ENCODE data around the gene HTRA1. TPM values are rescaled to one million over a fixed set of nuclear protein-coding genes. Genes with fewer than 3 reads are reported as not detected.

The HTRA1 gene
- total and polyA plus RNA-seq, 12 donors, result 23.4 to 108 (median 70.2) TPM

GRCh38 chr10:122551450-122551849 lies 90.1 kb downstream of the HTRA1 start:
- intact Hi-C loops (cut with DNase I), result loop anchor here in 1 of 10 donors (5.0 kb wide), 1 partner anchor 109 kb away; no protein-coding TSS in a partner anchor
- ATAC-seq (peak; percentile 34 to 86 (median 68)), DNase-seq (peak; percentile 16 to 44)
- H3K27ac ChIP-seq, result no peak overlapping the region
- H3K36me3 ChIP-seq, result no peaks in the 10 kb centered on the region
- H3K9me3 ChIP-seq, result no peaks in the 10 kb centered on the region
- peaks cover 0 to 6% (median 0%) of the 10 kb centered on the region in 7 donors for H3K27me3 ChIP-seq
- no peak overlapping the region for H3K4me3 ChIP-seq
- peaks cover 0 to 6% (median 0%) of the 10 kb centered on the region in 9 donors for H3K4me1 ChIP-seq
- WGBS, 2 donors, result 39 to 45% methylated on average over 9 of the region's 9 CpGs
- TF ChIP-seq CTCF (IDR thresholded peaks at IDR 0.05), result peak in 7 of 9 donors; percentile 19 to 53 (median 33)

GRCh38 chr10:122553341-122553740 lies 92.0 kb downstream of the HTRA1 start:
- H3K27ac ChIP-seq, result no peak overlapping the region
- H3K9me3 ChIP-seq, result no peaks in the 10 kb centered on the region
- peaks cover 0 to 6% (median 0%) of the 10 kb centered on the region in 9 donors for H3K4me1 ChIP-seq
- no peak overlapping the region for H3K4me3 ChIP-seq
- TF ChIP-seq CTCF (IDR thresholded peaks at IDR 0.05), result no peak
- intact Hi-C loops (cut with DNase I), result loop anchor here in 1 of 10 donors (5.0 kb wide), 1 partner anchor 111 kb away; no protein-coding TSS in a partner anchor
- WGBS, 2 donors, result 90 to 92% methylated on average over 6 of the region's 6 CpGs
- DNase-seq, result no peak
- peaks cover 0 to 23% (median 0%) of the 10 kb centered on the region in 7 donors for H3K27me3 ChIP-seq
- ATAC-seq, result no peak
- no peaks in the 10 kb centered on the region for H3K36me3 ChIP-seq

- ATAC-seq, result no peak
- no peak for TF ChIP-seq CTCF (IDR thresholded peaks at IDR 0.05)
These were observed 93.0 kb downstream of the HTRA1 start for GRCh38 chr10:122554131-122555036.

GRCh38 chr10:122555442-122555841 lies 94.1 kb downstream of the HTRA1 start:
- TF ChIP-seq CTCF (IDR thresholded peaks at IDR 0.05), result no peak
- Histone ChIP-seq H3K4me3 (no peak overlapping the region), H3K27me3 (peaks cover 0 to 36% (median 3%) of the 10 kb centered on the region in 7 donors), H3K36me3 (no peaks in the 10 kb centered on the region), H3K4me1 (peaks cover 0 to 6% (median 0%) of the 10 kb centered on the region in 9 donors), H3K27ac (no peak overlapping the region), H3K9me3 (no peaks in the 10 kb centered on the region)
- no peak for ATAC-seq
- DNase-seq, result no peak
- intact Hi-C loops (cut with DNase I), result no loop called here
- 93 to 94% methylated on average over 3 of the region's 3 CpGs for WGBS, 2 donors

More at GRCh38 chr10:122554131-122555036, 93.0 kb downstream of the HTRA1 start:
- H3K4me1 ChIP-seq, result peaks cover 0 to 6% (median 0%) of the 10 kb centered on the region in 9 donors
- DNase-seq, result no peak
- no peak overlapping the region for H3K4me3 ChIP-seq
- no peaks in the 10 kb centered on the region for H3K36me3 ChIP-seq
- 92% methylated on average over 6 of the region's 6 CpGs for WGBS, 2 donors
- H3K27ac ChIP-seq, result no peak overlapping the region
- peaks cover 0 to 32% (median 0%) of the 10 kb centered on the region in 7 donors for H3K27me3 ChIP-seq
- H3K9me3 ChIP-seq, result no peaks in the 10 kb centered on the region
- intact Hi-C loops (cut with DNase I), result loop anchor here in 1 of 10 donors (5.0 kb wide), 1 partner anchor 112 kb away; no protein-coding TSS in a partner anchor

Data from heart right ventricle (tissue), 16 donors.